HEK293T (cell line): ENCODE data around the gene CPEB2.
A peak's percentile ranks its signal among the peaks of the same experiment; 100 is the strongest.

Experiments
- CTCF ChIA-PET: fragments of 350-600 bp; formaldehyde crosslinking; extraction: SDS; loops from one replicate; lab custom pipeline; 2021; ENCODE audit warnings: antibody characterized with exemption, inconsistent platforms; lab: Yijun Ruan, JAX
- POLR2A ChIA-PET: fragments of 350-600 bp; formaldehyde crosslinking; extraction: SDS; loops from one replicate; lab custom pipeline; 2020; ENCODE audit warnings: antibody characterized with exemption, inconsistent platforms; lab: Yijun Ruan, JAX
- DNase-seq: peaks from one replicate; pipeline ENCODE4 v3.0.0; 2012; ENCODE audit warnings: mixed read lengths; ENCODE audit errors: extremely low spot score
- ARNT ChIP-seq: fragments of 450-650 bp; IDR thresholded peaks from 2 replicates; pipeline ENCODE4 v1.6.1; 2017; ENCODE audit warnings: mild to moderate bottlenecking
- BHLHE40 ChIP-seq: fragments of 450-650 bp; IDR thresholded peaks from 2 replicates; pipeline ENCODE4 v1.6.1; 2016; ENCODE audit warnings: mild to moderate bottlenecking, moderate library complexity, borderline replicate concordance
- CTBP1 ChIP-seq: fragments of 450-650 bp; IDR thresholded peaks from 2 replicates; pipeline ENCODE4 v1.6.1; 2016; ENCODE audit warnings: borderline replicate concordance
- ELF4 ChIP-seq: fragments of 450-650 bp; IDR thresholded peaks from 2 replicates; pipeline ENCODE4 v1.6.1; 2017; ENCODE audit warnings: antibody characterized with exemption
- FOXA1 ChIP-seq: fragments of 450-650 bp; IDR thresholded peaks from 2 replicates; pipeline ENCODE4 v1.6.1; 2016; ENCODE audit warnings: mild to moderate bottlenecking
- FOXK2 ChIP-seq: fragments of 450-650 bp; IDR thresholded peaks from 2 replicates; pipeline ENCODE4 v1.6.1; 2016; ENCODE audit warnings: mild to moderate bottlenecking
- FOXM1 ChIP-seq: fragments of 450-650 bp; IDR thresholded peaks from 2 replicates; pipeline ENCODE4 v1.6.1; 2017; ENCODE audit warnings: mild to moderate bottlenecking, borderline replicate concordance
- HDGF ChIP-seq: fragments of 450-650 bp; IDR thresholded peaks from 2 replicates; pipeline ENCODE4 v1.6.1; 2017; ENCODE audit warnings: antibody characterized with exemption, borderline replicate concordance
- L3MBTL2 ChIP-seq: fragments of 450-650 bp; conservative IDR thresholded peaks from 2 replicates; pipeline ENCODE4 v1.6.1; 2016; ENCODE audit warnings: mild to moderate bottlenecking
- LEF1 ChIP-seq: fragments of 450-650 bp; IDR thresholded peaks from 2 replicates; pipeline ENCODE4 v1.6.1; 2017; ENCODE audit warnings: mild to moderate bottlenecking, borderline replicate concordance
- NFRKB ChIP-seq: fragments of 450-650 bp; IDR thresholded peaks from 2 replicates; pipeline ENCODE4 v1.6.1; 2016; ENCODE audit warnings: mild to moderate bottlenecking, moderate library complexity
- SP1 ChIP-seq: fragments of 450-650 bp; IDR thresholded peaks from 2 replicates; pipeline ENCODE4 v1.6.1; 2017
- SUZ12 ChIP-seq: fragments of 450-650 bp; IDR thresholded peaks from 2 replicates; pipeline ENCODE4 v1.6.1; 2016; ENCODE audit warnings: mild to moderate bottlenecking
- TARDBP ChIP-seq: fragments of 450-650 bp; IDR thresholded peaks from 2 replicates; pipeline ENCODE4 v1.6.1; 2016
- ZNF384 ChIP-seq: fragments of 450-650 bp; IDR thresholded peaks from 2 replicates; pipeline ENCODE4 v1.6.1; 2016
- TF ChIP-seq, protein P1 (sequence below): fragments of 450-650 bp; IDR thresholded peaks from 2 replicates; pipeline ENCODE4 v1.6.1; 2016

CPEB2 gene

DNA sequence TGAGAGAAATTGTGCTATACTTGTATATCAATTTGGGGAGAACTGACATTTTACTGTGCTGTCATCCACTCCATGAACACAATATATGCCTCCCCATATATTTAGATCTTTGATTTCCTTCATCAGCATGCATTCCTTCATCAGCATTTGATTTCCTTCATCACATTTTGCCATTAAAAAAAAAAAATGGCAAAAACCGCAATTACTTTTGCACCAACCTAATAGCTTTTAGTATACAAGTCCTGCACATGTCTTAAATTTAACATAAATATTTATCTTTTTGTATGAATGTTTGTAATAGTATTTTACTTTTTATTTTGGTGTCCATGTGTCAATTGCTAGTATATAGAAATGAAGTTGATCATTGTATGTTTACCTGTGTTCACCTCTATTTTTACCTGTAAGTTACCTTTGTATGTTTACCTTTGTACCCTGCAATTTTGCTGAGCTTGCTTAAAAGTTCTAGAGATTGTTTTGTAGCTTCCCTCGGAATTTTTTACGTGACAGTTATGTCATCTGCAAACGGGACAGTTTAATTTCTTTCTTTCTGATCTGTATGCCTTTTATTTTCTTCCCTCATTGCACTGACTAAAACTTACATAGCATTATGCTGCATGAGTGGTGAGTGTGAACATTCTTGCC is 86.2 kb downstream of the CPEB2 start:
- CTCF ChIA-PET, result no interaction called here
- POLR2A ChIA-PET, result no interaction called here
- TF ChIP-seq TARDBP (no peak), FOXM1 (no peak), ELF4 (peak; percentile 65; the same call in 1 of the 2 replicates)
- no peak for DNase-seq

DNA sequence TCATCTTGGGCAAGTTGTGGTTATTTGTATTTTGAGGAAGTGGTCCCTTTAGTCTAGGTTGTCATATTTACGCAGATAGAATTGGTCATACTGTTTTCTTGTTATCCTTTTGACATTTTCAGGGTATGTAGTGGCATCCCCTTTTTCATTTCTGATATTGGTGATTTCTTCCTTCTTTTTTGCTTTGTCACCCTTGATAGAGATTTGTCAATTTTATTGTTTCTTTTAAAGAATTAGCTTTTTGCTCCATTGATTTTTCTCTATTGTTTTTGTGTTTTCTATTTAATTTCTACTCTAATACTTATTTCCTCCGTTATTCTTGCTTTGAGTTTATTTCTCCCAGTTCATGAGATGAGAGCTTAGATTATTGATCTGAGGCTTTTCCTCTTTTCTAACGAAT is 87.7 kb downstream of the CPEB2 start:
- CTCF ChIA-PET, result no interaction called here
- DNase-seq, result no peak
- TF ChIP-seq TARDBP (no peak), L3MBTL2 (no peak), ZNF384 (no peak), FOXA1 (no peak), NFRKB (no peak), SUZ12 (no peak), FOXK2 (no peak)
- TF ChIP-seq, protein P1, sequence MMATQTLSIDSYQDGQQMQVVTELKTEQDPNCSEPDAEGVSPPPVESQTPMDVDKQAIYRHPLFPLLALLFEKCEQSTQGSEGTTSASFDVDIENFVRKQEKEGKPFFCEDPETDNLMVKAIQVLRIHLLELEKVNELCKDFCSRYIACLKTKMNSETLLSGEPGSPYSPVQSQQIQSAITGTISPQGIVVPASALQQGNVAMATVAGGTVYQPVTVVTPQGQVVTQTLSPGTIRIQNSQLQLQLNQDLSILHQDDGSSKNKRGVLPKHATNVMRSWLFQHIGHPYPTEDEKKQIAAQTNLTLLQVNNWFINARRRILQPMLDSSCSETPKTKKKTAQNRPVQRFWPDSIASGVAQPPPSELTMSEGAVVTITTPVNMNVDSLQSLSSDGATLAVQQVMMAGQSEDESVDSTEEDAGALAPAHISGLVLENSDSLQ, result no peak
- POLR2A ChIA-PET, result no interaction called here

DNA sequence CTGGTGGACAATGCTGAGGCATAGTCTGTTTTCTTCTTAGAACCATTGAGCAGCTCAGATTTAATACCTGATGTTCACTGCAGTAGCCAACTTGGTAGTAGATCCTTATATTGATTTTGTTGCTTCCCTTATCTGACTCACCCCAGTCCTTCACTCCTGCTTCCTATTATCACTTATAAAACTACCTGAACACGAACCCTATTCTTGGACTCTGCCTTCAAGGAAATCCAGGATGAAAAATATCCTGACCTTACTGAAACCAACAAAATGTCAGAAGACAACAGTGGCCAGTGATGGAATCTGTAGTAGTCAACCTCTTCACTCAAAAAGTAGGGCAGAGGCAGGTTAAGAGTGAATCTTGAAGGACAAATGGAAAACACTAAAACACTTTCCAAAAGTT is 98.1 kb downstream of the CPEB2 start:
- ChIA-PET CTCF (no interaction called here), POLR2A (no interaction called here)
- TF ChIP-seq SP1 (no peak), LEF1 (no peak), ARNT (no peak), L3MBTL2 (no peak), SUZ12 (no peak), NFRKB (no peak), FOXK2 (no peak), FOXM1 (no peak), BHLHE40 (no peak)
- no peak for DNase-seq

DNA sequence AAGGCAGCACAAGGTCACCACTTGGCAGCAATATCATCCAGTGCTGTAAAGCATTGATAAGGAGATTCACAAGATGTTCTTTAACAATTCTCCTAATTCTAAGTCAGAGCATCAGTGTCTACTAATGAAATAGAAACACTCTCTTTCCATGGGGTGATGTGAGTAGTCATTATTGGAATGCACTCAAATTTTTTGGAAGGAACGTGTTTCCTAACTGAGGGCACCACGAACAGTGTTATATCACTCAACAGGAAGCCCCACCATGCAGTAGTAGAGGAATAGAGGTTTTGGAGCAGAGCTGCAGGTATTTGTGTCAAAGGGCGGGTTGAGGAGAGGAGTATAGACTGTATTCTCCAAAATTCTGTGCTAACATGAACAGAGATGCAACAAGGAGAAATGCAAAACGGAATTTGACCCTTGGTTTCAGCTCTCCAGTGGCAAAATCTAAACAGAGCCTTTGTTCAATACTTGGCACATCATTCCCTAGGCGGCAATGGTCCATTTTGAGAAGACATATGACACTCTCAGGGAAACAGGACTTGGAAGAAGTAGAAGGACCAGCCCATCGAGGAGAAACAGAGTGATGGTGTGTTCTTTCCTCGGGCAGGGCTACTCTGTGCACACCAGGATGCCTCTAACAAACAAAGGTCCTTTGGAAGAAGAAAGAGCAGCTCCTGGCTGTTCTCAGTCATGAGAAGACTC is 98.9 kb downstream of the CPEB2 start:
- DNase-seq, result no peak
- ChIA-PET CTCF (no interaction called here), POLR2A (no interaction called here)
- TF ChIP-seq ELF4, result no peak
- TF ChIP-seq TARDBP, result no peak
- no peak for TF ChIP-seq ARNT
- TF ChIP-seq HDGF, result no peak
- TF ChIP-seq BHLHE40, result no peak
- TF ChIP-seq SUZ12, result no peak
- TF ChIP-seq SP1, result no peak
- TF ChIP-seq L3MBTL2, result no peak
- no peak for TF ChIP-seq FOXA1
- TF ChIP-seq ZNF384, result no peak

DNA sequence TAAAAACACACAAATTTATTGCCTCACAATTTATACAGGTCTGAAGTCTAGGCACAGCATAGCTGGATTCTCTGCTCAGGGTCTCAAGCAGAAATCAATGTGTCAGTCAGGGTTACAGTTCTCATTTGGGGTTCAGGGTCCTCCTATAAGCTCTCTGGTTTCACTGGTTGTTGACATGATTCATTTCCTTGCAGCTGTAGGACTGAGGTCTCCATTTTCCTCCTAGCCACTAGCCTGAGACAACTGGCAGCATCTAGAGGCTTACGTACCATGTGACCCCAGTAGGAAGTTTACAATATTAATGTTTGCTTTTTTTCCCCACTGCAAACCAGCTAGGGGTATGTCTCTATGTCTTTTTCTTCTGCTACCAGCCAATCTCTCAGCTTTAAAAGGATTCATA is 102.5 kb downstream of the CPEB2 start:
- no peak for TF ChIP-seq BHLHE40
- no peak for TF ChIP-seq SP1
- CTCF ChIA-PET, result no interaction called here
- DNase-seq, result no peak
- POLR2A ChIA-PET, result no interaction called here

DNA sequence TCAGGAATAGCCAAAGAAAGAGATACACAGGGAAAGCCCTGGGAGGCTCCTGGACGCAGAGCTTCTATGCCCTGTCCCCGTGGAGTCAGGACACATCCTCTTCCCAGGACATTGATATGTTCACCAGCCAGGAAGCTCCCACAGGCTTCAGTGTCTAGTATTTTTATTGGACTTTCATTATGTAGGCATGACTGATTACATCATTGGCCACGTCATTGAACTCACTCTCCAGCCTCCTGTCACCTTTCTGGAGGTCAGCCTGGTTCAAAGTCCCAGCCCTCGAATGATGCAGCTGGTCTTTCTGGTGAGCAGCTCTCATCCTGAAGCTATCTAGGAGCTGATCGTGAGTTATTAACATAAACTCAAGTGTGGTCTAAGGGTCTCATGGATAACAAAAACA is 104.1 kb downstream of the CPEB2 start:
- CTCF ChIA-PET, result no interaction called here
- TF ChIP-seq, protein P1, result no peak
- TF ChIP-seq NFRKB (no peak), FOXM1 (no peak), ZNF384 (no peak), LEF1 (no peak), ARNT (no peak), FOXK2 (no peak), BHLHE40 (no peak), L3MBTL2 (no peak), HDGF (no peak), TARDBP (no peak), FOXA1 (no peak), CTBP1 (no peak), SP1 (no peak), SUZ12 (no peak), ELF4 (no peak)
- POLR2A ChIA-PET, result no interaction called here
- DNase-seq, result no peak

DNA sequence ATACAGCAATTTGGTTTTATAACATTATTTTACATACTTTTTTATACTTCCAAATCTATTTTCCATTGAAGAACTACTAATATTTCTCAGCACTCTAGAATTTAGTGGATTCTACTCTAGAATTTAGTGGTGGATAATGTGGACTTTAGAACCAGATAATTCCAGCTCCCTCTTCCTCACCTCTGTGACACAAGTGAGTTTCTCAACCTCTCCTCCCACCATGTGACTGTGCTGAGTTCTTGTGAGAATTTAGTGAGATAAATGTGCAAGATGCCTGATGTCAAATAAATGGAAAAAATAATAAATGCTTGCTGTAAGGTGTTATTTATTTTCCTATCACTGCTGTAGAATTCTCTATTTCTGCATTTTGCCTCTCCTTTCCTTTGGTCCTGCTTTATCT is 107.3 kb downstream of the CPEB2 start:
- CTCF ChIA-PET, result no interaction called here
- DNase-seq, result no peak
- POLR2A ChIA-PET, result no interaction called here
- TF ChIP-seq ELF4, result no peak

DNA sequence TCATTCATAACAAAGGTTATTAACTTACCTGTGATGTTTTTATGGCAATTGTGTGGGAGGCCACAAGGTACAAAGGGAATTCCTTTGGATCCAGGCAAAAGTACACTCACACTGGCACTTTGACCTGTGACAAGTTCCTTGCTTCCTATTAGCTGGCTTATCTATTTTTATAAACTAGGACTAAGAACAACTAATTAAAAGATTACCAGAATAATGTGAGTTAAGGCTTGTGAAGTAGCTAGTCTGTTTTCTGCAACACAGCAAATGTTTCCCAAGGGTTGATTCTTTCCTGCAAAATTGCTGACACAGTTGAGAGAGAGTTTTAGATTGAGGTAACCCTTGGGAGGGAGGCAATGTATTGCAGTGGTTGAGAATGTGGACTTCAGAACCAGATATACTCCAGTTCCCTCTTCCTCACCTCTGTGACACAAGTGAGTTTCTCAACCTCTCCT is 107.9 kb downstream of the CPEB2 start:
- TF ChIP-seq ZNF384, result no peak
- TF ChIP-seq BHLHE40, result no peak
- TF ChIP-seq SUZ12, result no peak
- ChIA-PET POLR2A (no interaction called here), CTCF (no interaction called here)
- no peak for DNase-seq
